ENCODE results near the gene UBL3.

- TF ChIP-seq, protein P1, sequence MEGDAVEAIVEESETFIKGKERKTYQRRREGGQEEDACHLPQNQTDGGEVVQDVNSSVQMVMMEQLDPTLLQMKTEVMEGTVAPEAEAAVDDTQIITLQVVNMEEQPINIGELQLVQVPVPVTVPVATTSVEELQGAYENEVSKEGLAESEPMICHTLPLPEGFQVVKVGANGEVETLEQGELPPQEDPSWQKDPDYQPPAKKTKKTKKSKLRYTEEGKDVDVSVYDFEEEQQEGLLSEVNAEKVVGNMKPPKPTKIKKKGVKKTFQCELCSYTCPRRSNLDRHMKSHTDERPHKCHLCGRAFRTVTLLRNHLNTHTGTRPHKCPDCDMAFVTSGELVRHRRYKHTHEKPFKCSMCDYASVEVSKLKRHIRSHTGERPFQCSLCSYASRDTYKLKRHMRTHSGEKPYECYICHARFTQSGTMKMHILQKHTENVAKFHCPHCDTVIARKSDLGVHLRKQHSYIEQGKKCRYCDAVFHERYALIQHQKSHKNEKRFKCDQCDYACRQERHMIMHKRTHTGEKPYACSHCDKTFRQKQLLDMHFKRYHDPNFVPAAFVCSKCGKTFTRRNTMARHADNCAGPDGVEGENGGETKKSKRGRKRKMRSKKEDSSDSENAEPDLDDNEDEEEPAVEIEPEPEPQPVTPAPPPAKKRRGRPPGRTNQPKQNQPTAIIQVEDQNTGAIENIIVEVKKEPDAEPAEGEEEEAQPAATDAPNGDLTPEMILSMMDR (IDR thresholded peaks at IDR 0.05), result no peak
- TF ChIP-seq EP300 (IDR thresholded peaks at IDR 0.05), result no peak
- no peak for TF ChIP-seq POLR2A (IDR thresholded peaks at IDR 0.05)
These were observed 75.6 kb downstream of the UBL3 start for GRCh38 chr13:29774830-29775229.

Data from tibial nerve (tissue), 4 donors.